SK-N-DZ (cell line): ENCODE measurements around the gene ERP44.
A peak's percentile ranks its signal among the peaks of the same experiment; 100 is the strongest.
"Not testable (repeated sequence)": the region's sequence is repeated elsewhere in the genome, so short reads cannot be mapped to it uniquely, and the experiment has no call there.

Experiments used
- DNase-seq: peaks from one replicate; pipeline ENCODE4 v3.0.0-alpha.2; 2015; ENCODE audit warnings: low spot score

Gene ERP44

GRCh38 chr9:100069068-100069467 is 29.7 kb downstream of the ERP44 start:
- not testable (repeated sequence) for DNase-seq

GRCh38 chr9:100067990-100068389 is 30.8 kb downstream of the ERP44 start:
- DNase-seq: not testable (repeated sequence)

DNA sequence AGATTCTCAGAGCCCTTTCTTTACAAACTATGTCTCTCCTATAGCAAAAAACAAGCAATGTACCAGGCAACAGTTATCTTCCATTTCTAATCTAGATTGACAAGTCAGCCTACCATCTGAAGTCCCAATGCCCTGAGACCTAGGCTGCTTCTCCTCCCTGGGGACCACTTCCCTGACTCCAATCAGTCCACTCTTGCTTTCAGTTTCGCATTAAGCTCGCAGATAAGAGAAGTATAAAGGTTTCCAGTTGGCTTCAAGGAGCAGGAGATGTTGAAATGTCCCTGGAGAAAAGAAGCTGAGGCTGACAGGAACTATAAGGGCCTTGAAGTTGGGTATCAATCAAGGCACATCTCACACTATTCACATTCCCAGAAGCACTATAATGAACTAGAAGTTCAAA is 32.3 kb downstream of the ERP44 start:
- peak; percentile 85 for DNase-seq

DNA sequence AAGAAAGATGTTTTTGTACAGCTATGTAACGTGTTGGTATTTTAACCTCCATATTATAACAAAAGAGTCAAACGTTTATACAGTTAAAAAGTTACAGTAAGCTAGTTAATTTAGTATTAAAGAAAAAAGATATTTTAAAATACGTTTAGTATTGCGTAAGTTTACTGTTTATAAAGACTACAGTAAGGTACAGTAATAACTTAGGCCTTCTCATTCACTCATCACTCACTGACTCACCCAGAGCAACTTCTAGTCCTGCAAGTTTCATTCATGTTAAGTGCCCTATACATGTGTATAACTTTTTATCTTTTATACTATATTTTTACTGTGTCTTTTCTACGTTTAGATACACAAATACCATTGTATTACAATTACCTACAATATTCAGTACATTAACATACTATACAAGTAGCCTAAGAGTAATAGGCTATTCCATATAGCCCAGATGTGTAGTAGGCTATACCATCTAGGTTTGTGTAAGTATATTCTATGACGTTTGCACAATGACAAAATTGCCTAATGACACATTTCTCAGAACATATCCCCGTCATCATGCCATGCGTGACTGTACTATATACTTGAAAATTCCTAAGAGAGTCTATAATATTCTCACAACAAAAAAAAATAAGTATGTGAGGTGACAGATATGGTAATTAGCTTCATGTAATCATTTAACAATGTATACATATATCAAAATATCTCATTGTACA is 33.8 kb downstream of the ERP44 start:
- DNase-seq: no peak

GRCh38 chr9:100063185-100063584 is 35.6 kb downstream of the ERP44 start:
- DNase-seq: no peak

DNA sequence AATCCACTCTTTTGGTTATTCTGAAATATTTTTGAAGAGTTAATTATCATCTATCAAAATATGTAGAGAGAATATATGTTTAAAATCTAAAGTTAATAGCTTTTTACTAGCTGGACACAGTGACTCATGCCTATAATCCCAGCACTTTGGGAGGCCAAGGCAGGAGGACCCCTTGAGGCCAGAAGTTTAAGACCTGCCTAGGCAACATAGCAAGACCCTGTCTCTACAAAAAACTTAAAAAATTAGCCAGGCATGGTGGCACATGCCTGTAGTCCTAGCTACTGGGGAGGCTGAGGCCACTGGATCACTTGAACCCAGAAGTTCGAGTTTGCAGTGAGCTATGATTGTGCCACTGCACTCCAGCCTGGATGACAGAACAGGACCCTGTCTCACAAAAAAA is 36.1 kb downstream of the ERP44 start:
- not testable (repeated sequence) for DNase-seq

DNA sequence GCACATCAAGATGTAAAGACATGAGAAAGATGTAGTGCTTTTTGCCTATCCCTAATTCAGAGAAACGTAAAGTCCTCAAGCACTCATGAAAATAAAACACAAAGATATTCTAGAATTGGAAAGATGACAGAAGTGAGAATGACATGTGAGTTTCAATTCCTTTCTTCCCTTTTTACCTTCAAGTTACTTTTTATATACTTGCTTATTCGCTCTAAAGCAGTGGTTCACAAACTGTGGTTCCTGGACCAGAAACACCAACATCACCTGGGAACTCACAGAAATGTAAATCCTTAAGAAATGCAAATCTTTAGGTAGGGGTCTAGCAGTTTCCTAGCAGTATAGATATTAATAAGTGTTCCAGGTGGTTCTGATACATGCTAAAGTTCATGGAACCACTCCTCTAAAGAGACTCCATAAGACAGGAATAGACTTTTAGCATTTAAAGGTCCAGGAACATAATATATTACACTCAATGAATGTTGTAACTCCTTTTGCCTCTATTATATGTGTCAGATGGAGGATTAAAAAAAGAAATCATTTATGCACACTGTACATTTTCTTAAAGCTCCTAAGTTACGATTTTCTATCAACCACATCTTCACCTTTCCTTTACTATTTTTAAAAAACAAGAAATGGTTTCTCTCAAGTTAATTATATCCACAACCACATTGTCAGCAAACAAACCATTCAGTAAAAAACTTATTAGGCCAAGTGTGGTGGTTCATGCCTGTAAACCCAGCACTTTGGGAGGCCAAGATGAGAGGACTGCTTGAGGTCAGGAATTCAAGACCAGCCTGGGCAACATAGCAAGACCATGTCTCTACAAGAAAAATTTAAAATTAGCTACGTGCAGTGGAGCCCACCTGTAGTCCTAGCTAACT is 39.9 kb downstream of the ERP44 start:
- DNase-seq: no peak

DNA sequence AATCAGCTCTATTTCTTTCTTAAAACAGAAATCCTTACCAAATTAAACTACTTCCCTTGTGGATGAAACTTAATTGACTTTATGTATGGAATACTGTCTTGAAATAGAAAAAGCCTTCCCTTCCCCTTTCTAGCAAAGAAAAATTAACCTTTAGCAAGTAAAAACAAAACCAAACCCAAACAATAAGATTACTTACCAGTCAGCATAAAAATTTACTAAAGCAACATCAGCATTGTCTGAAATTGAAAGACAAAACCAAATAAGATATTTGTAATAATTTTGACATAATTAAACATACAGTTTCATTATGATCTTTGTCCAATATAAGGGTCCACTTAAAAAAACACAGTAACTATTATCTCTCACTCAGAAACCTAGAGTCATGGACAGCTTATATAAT is 41.2 kb downstream of the ERP44 start:
- no peak for DNase-seq

DNA sequence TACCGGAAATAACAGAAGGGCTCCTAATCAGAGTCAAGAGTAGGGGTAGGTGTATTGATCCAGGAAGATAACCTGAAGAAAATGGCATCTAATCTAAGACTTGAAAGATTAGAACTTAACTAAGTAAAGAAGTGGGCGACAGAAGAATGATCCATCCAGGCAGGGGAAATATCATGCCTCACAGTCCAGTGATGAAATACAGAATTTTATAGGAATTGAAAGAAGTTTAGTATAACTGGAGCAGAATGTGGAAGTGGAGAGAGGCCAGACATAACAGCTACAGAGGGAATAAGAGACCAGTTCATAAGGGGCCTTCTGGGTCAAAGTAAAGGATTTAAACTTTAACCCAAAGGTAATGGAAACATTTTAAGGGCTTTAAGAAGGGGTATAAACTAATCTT is 42.2 kb downstream of the ERP44 start:
- DNase-seq: no peak

DNA sequence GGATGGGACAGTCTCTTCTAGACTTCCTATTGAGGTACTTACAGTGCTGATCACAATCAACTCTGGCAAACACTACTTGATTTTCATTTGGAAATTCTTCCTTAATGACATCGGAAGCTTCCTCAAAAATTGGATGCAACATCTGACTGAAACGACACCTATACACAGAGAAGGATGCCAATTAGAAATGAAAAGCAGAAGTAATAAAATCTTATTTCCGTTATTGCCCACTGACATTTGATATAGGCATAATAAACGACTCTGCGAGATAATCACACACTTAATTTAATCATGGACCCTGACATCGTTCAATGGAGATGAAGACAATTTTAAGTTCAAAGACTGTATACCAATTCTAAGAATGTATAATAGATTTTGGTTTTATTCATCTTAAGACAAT is 46.4 kb downstream of the ERP44 start:
- no peak for DNase-seq

DNA sequence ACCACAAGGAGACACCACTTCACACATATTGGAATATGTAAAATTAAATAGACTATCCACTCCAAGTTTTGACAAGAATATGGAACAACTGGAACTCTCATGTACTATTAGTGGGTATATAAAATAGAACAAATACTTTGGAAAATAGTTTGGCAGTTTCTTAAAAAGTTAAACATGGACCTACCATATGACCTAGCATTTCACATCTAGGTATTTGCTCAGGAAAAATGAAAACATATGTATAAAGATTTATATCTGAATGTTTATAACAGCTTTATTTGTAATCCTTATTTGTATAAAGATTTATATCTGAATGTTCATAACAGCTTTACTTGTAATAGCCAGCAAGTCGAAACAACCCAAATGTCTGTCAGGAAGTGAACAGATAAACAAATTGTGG is 49.2 kb downstream of the ERP44 start:
- DNase-seq: no peak

DNA sequence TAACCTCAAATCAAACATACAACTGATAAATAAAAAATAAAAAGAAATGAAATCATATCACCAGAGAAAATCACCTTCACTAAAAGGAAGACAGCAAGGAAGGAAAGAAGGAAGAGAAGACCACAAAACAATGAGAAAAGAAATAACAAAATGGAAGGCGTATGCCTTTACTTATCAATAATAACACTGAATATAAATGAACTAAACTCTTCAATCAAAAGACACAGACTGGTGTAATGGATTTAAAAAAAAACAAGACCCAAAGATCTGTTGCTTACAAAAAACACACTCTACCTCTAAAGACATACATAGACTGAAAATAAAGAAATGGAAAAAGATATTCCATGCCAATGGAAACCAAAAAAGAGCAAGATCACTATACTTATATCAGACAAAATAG is 60.3 kb downstream of the ERP44 start:
- no peak for DNase-seq

DNA sequence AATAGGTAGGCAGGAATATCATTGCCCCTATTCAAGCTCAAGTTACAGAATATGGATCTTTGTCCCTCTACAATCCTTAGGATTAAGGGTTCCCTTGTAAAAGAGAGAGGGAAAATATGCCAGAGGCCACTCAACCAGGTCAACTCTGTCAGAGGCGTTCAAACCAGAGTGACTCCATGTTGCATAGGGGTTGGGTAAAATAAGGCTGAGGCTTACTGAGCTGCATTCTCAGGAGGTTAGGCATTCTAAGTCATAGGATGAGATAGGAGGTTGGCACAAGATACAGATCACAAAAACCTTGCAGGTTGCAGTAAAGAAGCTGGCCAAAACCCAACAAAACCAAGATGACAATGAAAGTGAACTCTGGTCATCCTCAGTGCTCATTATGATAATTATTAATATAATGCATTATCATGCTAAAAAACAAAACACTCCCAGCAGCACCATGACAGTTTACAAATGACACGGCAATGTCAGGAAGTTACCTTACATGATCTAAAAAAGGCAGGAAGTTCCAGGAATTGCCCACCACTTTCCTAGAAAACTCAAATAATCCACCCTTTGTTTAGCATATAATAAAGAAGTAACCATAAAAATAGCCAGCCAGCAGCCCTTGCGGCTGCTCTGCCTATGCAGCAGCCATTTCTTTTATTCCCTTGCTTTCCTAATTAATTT is 64.8 kb downstream of the ERP44 start:
- no peak for DNase-seq

GRCh38 chr9:100030548-100030947 is 68.3 kb downstream of the ERP44 start:
- no peak for DNase-seq

- no peak for DNase-seq
Measured at GRCh38 chr9:100029251-100029650, 69.5 kb downstream of the ERP44 start.

DNA sequence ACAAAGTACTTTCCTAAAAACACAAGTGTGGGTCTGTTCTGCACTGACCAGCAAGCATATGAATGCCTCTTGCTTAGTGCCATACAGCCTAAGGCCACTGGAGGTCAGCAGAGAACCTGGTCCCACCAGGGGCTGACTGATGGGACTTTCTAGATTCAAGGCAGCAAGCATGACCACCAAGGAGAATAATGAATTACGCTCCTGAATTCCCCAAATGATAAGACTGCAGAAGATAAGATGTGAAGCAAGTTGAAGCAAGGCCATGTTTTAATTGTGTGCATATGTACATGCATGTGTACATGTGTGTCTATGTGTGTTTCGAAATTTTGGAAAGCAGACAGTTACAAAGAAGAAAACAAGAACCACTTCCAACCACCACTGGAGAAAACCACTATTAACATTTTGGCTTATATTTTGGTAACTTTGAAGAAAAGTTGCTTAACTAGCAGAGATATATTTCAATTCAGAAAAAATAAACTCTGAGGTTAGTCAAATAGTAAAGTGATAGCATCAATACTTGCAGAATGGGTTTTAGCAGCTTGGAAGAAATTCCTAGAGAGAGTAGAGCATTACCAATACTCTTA is 70.5 kb downstream of the ERP44 start:
- DNase-seq: peak; percentile 69

DNA sequence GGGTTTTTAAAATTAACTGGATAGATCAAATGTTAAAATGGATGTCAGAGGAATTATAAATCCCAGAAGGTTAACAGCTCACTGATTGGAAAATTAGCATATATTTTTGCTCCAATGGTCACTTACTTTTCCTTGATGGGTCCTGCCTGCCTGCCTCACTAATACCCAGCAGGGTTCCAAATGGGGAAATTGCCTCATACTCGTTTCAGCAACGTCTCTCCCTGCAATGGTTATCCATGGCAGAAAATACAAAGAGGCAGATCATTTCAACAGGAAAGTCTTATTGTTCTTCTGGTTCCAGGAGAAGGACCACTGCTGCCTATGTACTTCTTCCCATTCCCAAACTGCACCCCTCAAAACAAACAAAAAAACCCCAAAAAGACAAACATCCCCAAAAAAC is 71.3 kb downstream of the ERP44 start:
- DNase-seq: no peak

DNA sequence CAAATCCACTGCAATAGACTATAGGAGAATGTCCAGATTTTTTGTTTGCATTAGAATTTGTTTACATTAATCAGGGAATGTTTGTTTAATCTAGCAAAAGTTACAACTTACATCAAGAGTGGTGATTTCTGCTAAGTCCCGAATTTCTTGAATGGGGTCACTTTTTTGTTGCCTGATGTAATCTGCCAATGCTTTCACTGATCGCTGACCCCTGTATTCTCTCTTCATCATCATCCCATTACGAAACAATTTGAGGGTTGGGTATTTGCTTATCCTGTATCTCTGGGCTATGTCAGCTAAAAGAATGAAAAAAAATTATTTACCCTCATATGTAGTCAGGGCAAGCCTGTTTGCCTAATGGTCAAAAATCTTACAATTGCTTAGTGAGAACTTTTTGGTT is 76.9 kb downstream of the ERP44 start:
- no peak for DNase-seq

DNA sequence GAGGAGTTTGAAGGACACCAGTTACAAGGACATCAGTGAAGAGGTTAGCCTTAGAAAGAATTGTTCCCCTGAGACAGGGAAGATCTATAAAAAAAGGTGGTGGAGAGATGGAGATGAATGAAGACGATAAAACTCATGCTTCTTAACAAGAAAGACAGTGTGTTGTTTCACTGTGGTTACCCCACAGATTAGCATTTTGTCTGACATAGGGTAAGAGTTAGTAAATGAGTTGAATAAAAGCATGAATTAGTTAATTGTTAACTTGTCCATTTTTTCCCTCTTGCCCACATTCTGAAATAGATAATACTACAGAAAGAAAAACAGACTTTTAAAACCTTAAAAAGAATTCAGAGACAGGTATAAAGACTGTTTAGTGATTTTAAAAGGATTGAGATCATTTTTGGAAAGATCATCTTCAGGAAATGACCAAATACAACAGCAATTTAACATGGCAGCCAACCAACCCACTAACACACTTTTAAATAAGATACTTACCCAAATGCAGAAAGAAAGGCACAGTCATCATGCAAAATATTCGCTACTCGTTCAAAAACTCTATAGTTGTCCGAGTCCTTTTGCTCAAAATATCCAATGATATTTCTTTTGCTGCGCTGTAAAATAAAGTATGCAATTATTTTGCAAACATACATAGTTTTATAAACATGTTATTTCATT is 78.5 kb downstream of the ERP44 start:
- DNase-seq: no peak

DNA sequence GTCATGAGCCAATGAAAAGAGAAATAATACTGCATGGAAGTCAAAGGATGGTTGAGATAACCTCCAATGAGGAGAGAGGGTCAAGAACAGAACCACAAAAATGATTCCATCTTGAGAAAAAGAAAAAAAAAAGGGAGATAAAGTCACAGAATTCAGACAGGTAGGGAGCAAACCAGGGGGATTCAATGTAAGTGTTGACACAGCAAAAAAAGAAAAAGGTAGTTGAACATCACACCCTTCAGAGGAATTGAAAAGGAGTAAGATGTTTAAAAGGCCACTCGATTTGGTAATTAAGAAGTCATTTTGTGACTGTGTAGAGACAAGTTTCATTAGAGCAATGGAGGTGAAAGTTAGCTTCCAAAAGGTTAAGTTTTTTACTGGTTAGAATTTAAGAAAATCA is 79.3 kb downstream of the ERP44 start:
- DNase-seq: no peak

GRCh38 chr9:100014846-100015245 is 84.0 kb downstream of the ERP44 start:
- DNase-seq: no peak

GRCh38 chr9:100013573-100013972 is 85.2 kb downstream of the ERP44 start:
- no peak for DNase-seq
